ENCODE data around the gene NEO1.

Gene NEO1

DNA sequence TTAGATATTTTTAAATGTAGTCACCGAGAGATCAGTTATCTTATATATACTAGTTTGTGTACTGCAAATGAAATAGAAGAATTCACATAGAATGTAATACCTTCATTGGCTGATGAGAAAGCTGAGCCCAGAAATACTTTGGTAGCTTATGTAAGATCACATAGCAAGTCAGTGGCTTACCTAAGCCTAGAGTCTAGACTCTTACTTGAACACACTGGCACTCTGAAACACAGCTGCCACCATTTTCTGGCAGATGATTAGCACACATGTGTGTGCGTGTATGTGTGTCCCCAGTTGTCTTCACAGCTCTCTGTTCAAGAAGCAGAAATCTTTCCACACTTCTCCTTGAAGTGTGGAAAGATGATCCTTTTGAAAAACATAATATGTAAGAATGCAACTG lies 124.3 kb downstream of the NEO1 start:
- no peaks in the 10 kb centered on the region for H3F3A ChIP-seq (ENCODE audit: control insufficient read depth, insufficient read depth)
- TF ChIP-seq, protein P1, sequence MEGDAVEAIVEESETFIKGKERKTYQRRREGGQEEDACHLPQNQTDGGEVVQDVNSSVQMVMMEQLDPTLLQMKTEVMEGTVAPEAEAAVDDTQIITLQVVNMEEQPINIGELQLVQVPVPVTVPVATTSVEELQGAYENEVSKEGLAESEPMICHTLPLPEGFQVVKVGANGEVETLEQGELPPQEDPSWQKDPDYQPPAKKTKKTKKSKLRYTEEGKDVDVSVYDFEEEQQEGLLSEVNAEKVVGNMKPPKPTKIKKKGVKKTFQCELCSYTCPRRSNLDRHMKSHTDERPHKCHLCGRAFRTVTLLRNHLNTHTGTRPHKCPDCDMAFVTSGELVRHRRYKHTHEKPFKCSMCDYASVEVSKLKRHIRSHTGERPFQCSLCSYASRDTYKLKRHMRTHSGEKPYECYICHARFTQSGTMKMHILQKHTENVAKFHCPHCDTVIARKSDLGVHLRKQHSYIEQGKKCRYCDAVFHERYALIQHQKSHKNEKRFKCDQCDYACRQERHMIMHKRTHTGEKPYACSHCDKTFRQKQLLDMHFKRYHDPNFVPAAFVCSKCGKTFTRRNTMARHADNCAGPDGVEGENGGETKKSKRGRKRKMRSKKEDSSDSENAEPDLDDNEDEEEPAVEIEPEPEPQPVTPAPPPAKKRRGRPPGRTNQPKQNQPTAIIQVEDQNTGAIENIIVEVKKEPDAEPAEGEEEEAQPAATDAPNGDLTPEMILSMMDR (IDR thresholded peaks at IDR 0.05; ENCODE audit: low read depth, low read length, poor library complexity, severe bottlenecking): no peak
- no peak for TF ChIP-seq EZH2phosphoT487 (IDR thresholded peaks at IDR 0.05; ENCODE audit: borderline replicate concordance, low read length)
- no peak overlapping the region for H3K4me2 ChIP-seq (ENCODE audit: low read length)
- no peak overlapping the region for H3K4me3 ChIP-seq (ENCODE audit: low read length)
- no peaks in the 10 kb centered on the region for H3K79me2 ChIP-seq (ENCODE audit: control insufficient read depth, low read length)
- H3K9me2 ChIP-seq (replicated peaks; ENCODE audit: control insufficient read depth, low read length): no peaks in the 10 kb centered on the region
- H3K4me1 ChIP-seq (ENCODE audit: control insufficient read depth, low read length): no peaks in the 10 kb centered on the region
- H3K27me3 ChIP-seq (ENCODE audit: control insufficient read depth, low read length): peaks cover 6% of the 10 kb centered on the region; the same call in 1 of the 2 replicates
- H3K36me3 ChIP-seq (ENCODE audit: control insufficient read depth, low read length): no peaks in the 10 kb centered on the region
- no peaks in the 10 kb centered on the region for H4K20me1 ChIP-seq (ENCODE audit: control insufficient read depth, insufficient read depth, low read depth, low read length)
- no peaks in the 10 kb centered on the region for H3K9me3 ChIP-seq (ENCODE audit: control insufficient read depth, insufficient read depth, low read length)
- H3K27ac ChIP-seq (ENCODE audit: low read depth, low read length): no peak overlapping the region

DNA sequence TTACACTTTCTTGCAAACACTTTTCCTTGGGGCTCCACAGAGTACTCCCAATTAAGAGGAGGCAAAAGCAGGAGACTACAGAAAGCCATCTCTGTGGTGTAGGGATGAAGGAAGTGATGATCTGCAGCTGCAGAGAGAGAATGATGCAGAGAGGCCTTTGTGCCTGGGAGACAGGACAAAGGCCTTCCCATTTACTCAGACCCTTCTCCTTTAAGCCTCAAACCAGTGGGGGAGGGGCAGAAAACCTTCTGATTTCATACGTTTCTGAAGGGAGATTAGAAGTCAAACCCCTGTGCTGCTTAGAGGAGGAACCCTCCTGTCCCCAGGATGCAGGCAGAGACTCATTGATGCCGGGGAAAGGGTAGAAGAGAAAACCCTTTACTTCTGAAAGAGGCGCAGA lies 130.8 kb downstream of the NEO1 start:
- H3K4me2 ChIP-seq (ENCODE audit: low read length): no peak overlapping the region
- H4K20me1 ChIP-seq (ENCODE audit: control insufficient read depth, insufficient read depth, low read depth, low read length): no peaks in the 10 kb centered on the region

DNA sequence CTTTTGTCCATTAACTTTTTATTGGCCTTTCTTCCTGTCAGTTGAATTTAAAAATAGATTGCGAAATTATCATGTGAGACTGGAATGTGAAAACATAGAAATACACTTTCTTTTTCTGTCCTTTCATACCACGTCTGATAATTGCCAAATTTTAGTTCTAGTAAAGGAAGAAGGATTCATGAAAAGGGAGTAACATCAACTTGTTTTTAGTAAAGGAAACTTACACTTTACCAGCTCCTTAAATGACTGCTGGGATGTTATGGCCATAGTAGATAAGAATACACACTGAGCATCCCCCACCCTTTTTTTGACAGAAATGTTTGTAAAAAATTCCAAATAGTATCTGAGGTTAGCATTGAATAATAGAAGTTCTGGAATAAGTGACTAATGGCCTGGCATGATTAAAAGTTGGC lies 137.9 kb downstream of the NEO1 start:
- no peak overlapping the region for H3K4me3 ChIP-seq (ENCODE audit: low read length)
- no peaks in the 10 kb centered on the region for H4K20me1 ChIP-seq (ENCODE audit: control insufficient read depth, insufficient read depth, low read depth, low read length)
- H3K9me3 ChIP-seq (ENCODE audit: control insufficient read depth, insufficient read depth, low read length): no peaks in the 10 kb centered on the region
- H3K36me3 ChIP-seq (ENCODE audit: control insufficient read depth, low read length): no peaks in the 10 kb centered on the region
- H3K9me2 ChIP-seq (replicated peaks; ENCODE audit: control insufficient read depth, low read length): no peaks in the 10 kb centered on the region
- H3K4me2 ChIP-seq (ENCODE audit: low read length): no peak overlapping the region
- no peaks in the 10 kb centered on the region for H3K4me1 ChIP-seq (ENCODE audit: control insufficient read depth, low read length)
- 0 out of 2 replicates have a peak, but pooled peaks cover 6% of the 10 kb centered on the region for H3K27me3 ChIP-seq (ENCODE audit: control insufficient read depth, low read length)
- H3K79me2 ChIP-seq (ENCODE audit: control insufficient read depth, low read length): no peaks in the 10 kb centered on the region
- H3F3A ChIP-seq (ENCODE audit: control insufficient read depth, insufficient read depth): no peaks in the 10 kb centered on the region
- TF ChIP-seq, protein P1 (IDR thresholded peaks at IDR 0.05; ENCODE audit: low read depth, low read length, poor library complexity, severe bottlenecking): no peak
- no peak for TF ChIP-seq EZH2phosphoT487 (IDR thresholded peaks at IDR 0.05; ENCODE audit: borderline replicate concordance, low read length)
- no peak overlapping the region for H3K27ac ChIP-seq (ENCODE audit: low read depth, low read length)

More for the DNA sequence above, 130.8 kb downstream of the NEO1 start:
- Histone ChIP-seq H3K9me2 (replicated peaks; ENCODE audit: control insufficient read depth, low read length) (no peaks in the 10 kb centered on the region), H3K9me3 (ENCODE audit: control insufficient read depth, insufficient read depth, low read length) (no peaks in the 10 kb centered on the region), H3F3A (ENCODE audit: control insufficient read depth, insufficient read depth) (no peaks in the 10 kb centered on the region), H3K27ac (ENCODE audit: low read depth, low read length) (no peak overlapping the region), H3K79me2 (ENCODE audit: control insufficient read depth, low read length) (no peaks in the 10 kb centered on the region), H3K36me3 (ENCODE audit: control insufficient read depth, low read length) (no peaks in the 10 kb centered on the region), H3K4me1 (ENCODE audit: control insufficient read depth, low read length) (no peaks in the 10 kb centered on the region), H3K27me3 (ENCODE audit: control insufficient read depth, low read length) (no peaks in the 10 kb centered on the region), H3K4me3 (ENCODE audit: low read length) (no peak overlapping the region)
- TF ChIP-seq, protein P1 (IDR thresholded peaks at IDR 0.05; ENCODE audit: low read depth, low read length, poor library complexity, severe bottlenecking): no peak
- no peak for TF ChIP-seq EZH2phosphoT487 (IDR thresholded peaks at IDR 0.05; ENCODE audit: borderline replicate concordance, low read length)
